ENCODE data around the gene SLA2.

GRCh38 chr20:36563374-36563773 lies 82.6 kb downstream of the SLA2 start:
- TF ChIP-seq CTCF (IDR thresholded peaks at IDR 0.05; ENCODE audit: low read length) (no peak), EZH2 (IDR thresholded peaks at IDR 0.05; ENCODE audit: borderline replicate concordance, low read length) (no peak)

Measured in OCI-LY1 (cell line).